NCI-H510A treated with DMSO at 0.1 percent for 48 hours (cell line): ENCODE data around the gene ANKH.

Source experiments
- DNase-seq: peaks from one replicate; lab custom pipeline; 2025; lab: John Stamatoyannopoulos, UW

The ANKH gene

GRCh38 chr5:14685757-14686156 is 185.8 kb downstream of the ANKH start:
- peak; percentile 80 for DNase-seq

GRCh38 chr5:14684757-14685156 is 186.8 kb downstream of the ANKH start:
- no peak for DNase-seq

- no peak for DNase-seq
Measured at GRCh38 chr5:14683906-14684455, 187.6 kb downstream of the ANKH start.

DNA sequence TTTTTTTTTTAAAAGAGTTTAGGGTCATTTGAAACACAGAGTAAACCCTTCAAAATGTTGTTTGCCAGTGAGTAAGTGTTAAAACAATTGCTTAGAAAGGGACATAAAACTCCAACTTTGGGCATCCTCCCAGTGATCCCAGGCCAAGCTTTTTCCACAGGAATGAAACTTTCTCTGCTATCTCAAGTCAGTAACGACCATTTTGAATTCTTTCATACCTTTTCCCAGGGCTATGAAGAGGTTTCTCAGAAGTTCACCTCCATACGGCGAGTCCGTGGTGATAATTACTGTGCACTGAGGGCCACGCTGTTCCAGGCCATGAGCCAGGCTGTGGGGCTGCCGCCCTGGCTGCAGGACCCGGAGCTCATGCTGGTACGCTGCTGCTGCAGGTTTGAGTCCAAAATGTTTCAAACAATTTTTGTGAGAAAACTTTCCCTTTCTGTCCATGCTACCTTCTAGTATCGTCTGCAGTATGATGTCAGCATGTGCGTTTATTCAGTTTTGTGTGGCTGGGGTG is 190.3 kb downstream of the ANKH start:
- no peak for DNase-seq

DNA sequence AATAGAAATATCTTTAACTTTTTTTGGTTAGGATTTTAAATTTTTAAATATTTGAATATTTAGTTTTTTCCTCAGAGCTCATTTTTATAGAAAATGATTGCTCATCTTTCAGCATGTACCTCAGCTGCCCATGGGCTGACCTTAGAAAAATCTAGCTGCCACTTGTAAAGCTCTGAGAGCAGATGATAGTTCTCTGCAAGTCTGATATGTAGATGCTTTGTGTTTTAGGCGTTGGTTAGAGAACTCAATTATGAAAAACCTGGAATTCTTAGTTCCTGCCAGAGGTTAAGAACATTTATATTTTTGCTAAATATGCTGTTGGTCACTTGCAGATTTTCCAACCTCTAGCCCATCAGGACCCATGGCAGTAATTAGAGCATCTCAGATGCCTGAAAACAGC is 192.0 kb downstream of the ANKH start:
- DNase-seq, result no peak

DNA sequence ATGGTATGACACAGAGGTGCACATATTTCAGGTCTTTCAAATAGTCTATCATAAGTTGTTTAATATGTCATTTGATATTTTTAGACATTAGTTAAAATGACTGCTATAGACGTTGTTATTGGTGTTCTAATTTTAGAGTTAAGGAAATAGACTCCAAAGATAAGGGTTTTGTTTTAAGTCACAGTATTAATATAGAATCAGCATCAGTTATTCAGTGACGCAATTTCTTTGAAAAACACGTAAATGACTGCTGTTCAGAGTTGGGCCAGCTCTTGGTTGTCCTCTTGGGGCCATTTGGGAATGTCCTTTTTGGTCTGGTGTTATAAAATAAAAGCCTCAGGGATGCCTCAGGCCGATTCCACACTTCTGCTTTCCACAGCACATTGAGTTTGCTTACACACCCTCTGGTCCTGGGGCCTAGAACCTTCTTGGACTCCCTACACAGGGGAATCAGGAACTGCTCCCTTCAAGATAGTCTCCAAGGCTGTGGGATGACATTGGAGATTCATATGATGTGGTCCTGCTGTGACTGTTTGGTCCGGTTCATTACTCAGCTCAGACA is 192.7 kb downstream of the ANKH start:
- DNase-seq, result no peak

- DNase-seq, result no peak
Measured at GRCh38 chr5:14676320-14676719, 195.3 kb downstream of the ANKH start.

GRCh38 chr5:14675865-14676300 is 195.7 kb downstream of the ANKH start:
- DNase-seq, result no peak

DNA sequence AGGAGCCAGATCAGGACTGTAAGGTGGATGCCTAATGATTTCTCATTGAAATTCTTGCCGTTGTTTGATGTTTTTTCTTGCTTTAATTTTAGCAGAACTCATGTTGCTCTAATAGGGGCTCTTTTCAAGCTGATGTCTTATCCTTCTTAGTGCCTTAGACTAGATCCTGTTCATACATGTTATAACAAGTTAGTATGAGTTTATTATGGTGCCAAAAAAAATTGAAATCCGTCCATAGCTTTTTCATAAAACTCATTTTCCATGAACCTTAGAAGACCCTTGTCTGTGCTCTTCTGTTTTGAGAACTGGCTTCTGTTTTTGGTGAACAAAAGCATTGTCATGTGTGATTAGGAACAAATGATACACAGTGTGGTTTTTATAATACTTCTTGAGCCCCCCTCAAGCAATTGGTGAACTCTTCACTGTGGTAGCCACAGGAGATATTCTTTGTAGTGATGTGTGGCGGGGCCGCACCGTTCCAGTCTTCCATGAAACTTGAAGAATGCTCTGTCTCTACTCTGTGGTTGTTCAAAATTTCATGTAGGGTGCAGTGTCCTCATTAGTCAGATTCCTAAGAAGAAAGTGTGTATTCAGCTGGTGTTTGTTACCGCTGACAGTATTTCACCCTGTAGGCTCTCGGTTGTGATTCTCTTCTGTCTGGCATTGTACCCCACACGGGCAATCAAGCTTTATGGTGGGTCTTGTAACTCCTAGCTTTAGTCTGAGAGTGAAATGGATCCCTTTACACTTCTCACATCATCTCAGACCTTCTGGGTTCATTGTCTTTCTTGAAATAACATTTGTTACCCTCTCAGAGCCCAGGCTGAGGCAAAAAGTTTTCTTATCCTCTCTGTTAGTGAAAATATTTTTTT is 196.4 kb downstream of the ANKH start:
- DNase-seq, result no peak

DNA sequence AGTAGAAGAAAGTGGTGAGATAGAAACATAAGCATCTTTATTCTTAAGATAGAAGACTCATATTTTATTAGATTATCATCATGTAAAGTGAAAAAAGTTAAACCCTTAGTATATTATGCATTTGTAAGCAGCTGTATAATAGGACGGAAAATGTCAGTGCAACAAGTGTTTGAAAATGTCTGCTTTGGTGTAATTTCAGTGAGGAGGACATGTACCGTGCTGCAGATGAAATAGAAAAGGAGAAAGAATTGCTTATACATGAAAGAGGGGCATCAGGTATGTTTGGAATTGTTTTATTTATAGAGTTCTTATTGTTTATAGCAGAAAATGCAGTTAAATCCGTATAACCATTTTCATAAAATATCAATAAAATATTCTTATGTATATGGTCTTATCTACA is 198.1 kb downstream of the ANKH start:
- no peak for DNase-seq

DNA sequence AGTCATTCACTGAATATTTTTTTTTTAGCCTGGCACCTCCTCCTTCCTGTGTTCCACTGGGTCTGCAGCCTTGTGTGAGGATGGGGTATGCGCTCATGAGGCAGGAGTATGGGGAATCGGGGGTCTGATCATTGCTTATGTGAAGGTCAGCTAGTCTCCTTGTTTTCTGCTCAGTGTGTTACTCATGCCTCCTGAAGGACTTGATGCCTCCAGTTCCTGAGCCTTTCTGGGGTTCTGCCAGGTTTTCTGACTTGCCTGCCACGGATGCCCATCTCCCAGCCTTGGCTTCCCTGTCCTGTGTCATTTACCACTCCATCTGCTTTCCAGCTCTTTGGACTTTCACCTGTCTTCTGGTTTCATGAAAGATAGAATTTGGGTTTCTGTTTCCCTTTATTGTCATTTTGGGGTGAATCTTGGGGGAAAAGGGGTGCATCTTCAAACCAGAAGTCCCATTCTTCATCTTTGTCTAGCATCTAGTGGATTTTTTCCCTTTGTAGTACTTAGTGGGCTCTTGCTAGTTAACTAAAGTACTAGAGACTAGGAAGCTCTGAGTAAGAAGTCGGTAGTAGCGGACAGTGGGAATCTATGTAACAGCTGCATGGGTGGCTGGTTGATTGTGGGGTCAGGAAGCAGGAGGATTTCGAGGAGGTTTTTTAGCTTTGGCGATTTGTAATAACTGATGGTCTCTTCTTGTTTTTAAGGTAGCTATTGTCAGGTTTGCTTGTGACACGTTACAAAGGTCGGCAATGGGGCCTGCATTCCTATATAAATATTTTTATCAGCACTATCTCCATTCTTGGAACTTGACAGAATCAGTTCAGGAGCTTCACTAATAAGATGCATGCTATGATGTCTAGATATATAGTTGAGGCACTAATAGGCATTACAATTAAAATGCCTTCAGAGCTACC is 198.8 kb downstream of the ANKH start:
- no peak for DNase-seq

DNA sequence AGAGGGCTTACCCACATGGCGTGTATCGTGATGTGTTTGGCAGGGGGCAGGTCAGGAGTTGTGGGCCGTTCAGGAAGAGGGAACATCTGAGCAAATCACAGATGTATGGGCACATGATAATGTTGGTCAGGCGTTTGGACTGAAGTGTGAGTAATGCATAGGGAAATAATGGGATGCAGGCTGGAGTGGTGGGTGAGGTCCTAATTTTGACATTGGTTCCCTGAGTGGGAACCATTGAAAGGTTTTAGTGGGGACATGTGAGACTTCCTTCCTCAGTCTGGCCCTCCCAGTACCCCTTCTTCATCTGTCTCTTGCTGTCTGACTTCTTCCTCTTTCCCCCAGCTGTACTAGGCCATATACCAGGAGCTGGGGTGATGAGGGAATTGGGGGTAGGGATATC is 199.5 kb downstream of the ANKH start:
- no peak for DNase-seq

GRCh38 chr5:14671414-14671813 is 200.2 kb downstream of the ANKH start:
- no peak for DNase-seq

DNA sequence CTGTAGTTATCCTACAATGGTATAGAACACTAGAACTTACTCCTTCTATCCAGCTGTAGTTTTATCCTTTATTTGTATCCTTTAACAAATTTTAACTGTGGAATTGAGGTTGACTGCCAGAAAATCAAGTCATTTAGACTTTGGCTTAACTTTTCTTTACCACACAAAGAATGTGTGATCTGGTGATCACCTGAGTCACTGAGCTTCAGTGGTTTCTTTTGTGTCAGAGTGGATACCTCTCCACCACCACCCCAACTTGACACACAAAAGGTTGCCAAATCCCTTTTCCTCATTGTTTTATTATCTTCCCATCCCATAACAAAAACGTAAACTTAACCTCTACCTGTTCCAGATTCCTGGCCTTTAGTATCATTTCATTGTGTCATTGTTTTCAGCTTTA is 201.6 kb downstream of the ANKH start:
- no peak for DNase-seq

DNA sequence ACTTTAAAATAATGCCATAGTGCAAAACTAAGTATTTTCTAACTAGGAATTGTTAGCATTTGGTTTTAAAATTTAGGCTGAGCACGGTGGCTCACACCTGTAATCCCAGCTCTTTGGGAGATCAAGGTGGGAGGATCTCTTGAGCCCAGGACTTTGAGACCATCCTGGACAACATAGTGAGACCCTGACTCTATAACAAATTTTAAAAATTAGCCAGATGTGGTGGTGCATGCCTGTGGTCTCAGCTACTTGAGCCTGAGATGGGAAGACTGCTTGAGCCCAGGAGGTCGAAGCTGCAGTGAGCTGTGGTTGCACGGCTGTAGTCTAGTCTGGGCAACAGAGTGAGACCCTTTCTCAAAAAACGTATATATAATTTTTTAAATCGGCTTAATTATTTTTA is 202.2 kb downstream of the ANKH start:
- DNase-seq, result no peak

DNA sequence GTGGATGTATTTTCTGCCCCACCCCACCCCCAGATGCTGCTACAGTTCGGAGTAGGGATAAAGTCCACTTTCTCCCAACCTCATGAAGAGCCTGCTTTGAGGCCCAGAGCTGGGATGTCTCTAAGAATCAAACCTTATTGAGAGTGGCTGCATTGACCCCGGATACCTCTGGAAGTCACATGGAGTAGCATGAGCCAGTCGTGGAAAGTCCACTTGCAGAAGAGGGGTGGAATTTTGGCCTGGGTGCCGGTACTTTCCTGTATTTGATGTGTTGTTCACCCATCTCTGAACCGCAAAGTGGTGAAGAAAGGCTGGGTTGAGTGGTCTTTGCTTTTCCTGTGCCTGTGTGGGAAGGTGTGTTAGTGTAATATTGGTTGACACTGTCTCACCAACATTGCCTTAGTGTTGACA is 203.4 kb downstream of the ANKH start:
- DNase-seq, result no peak

DNA sequence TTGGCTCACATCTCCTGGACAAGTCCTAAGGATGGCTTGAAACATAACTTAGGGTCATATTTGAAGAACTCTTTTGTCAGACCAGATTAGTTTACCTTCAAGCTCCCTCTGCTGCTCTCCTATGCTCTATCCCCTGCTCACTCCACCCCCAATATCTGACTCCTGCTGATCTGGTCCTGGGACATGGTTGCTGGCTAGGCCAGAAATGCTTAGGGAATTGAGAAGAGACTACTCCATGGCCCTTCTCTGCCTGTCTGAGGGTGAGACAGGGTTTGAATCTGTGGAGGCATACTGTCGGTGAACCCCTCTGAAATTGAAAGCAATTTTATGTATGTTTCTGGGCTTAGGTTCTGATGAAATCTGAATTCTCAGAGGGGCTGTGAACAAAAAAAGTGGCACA is 203.8 kb downstream of the ANKH start:
- DNase-seq, result no peak

DNA sequence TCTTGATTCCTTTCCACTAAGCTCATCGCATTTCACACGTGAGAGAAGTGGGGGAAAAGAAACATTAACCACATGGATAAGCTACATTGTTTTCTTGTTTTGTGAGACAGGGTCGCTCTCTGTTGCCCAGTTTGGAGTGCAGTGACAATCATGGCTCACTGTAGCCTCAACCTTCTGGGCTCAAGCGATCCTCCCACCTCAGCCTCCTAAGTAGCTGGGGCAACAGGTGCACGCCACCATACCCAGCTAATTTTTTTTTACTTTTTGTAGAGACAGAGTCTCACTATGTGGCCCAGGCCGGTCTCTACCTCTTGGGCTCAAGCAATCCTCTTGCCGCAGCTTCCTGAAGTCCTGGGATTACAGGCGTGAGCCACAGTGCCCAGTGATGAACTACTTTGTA is 204.3 kb downstream of the ANKH start:
- no peak for DNase-seq

- DNase-seq, result no peak
Measured at GRCh38 chr5:14666357-14666756, 205.2 kb downstream of the ANKH start.

DNA sequence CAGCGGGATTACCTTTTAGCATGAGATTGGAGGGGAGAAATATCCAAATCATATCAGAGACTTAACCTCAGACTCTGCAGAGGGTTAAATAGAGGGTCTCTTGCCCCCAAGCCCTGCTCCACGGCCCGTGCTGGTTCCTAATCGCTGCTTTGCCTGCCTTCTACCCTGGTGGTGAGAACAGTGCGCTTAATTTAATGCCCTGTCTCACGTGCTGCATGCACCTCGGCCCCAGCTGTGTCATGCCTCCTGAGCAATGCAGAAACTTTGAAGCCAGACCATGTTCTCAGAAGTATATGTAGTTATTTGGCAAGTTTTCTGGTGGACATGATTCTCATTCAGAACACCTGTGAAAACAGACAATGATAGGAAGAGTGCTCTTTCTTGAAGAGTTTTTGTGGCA is 205.6 kb downstream of the ANKH start:
- peak; percentile 13 for DNase-seq

DNA sequence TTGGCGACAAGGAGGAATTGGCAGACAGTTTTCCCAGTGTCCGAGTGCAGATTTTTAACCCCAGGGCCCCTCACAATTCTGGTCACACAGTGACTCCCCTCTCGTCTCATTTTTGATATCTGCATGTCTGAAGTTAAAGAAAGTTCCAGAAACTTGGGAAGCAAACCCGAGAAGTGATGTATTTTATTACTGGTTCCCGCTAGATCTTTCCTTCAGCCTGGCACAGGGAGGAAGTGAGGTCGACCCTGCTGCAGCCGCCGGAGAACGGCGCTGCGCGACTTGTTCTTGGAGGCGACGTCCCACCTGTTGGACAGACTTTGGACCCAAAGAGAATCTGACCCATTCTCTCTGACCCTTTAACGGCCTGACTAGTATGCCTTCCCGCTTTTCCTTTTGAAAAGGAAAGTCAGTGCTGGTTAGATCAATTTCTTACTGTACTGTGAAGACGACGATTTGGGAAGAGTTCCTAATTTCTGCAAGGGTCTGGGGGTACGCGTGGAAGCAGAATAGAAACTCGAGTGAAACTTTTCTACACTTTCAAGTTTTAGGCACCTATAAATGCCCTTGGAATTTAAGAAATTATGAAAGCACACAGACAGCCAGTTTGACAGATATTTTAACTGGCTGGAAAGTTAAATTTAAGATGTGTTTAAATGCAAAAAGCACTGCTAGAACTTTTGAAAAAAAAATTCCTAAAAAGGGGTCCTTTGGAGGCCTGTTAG is 206.3 kb downstream of the ANKH start:
- peak; percentile 55 for DNase-seq
